GM21526 (cell line): Measurements from ENCODE around the gene TWF1.
"Not testable (repeated sequence)": the region's sequence is repeated elsewhere in the genome, so short reads cannot be mapped to it uniquely, and the experiment has no call there.

Experiments
- ATAC-seq: cut with Tn5 transposase; IDR thresholded peaks from one replicate; pipeline ENCODE4 v1.9.1; 2021; ENCODE audit warnings: moderate library complexity; ENCODE audit not compliant: unreplicated experiment, low FRiP score

The TWF1 gene

GRCh38 chr12:43806737-43807072 is 588 bp upstream of the TWF1 start:
- ATAC-seq: no peak

DNA sequence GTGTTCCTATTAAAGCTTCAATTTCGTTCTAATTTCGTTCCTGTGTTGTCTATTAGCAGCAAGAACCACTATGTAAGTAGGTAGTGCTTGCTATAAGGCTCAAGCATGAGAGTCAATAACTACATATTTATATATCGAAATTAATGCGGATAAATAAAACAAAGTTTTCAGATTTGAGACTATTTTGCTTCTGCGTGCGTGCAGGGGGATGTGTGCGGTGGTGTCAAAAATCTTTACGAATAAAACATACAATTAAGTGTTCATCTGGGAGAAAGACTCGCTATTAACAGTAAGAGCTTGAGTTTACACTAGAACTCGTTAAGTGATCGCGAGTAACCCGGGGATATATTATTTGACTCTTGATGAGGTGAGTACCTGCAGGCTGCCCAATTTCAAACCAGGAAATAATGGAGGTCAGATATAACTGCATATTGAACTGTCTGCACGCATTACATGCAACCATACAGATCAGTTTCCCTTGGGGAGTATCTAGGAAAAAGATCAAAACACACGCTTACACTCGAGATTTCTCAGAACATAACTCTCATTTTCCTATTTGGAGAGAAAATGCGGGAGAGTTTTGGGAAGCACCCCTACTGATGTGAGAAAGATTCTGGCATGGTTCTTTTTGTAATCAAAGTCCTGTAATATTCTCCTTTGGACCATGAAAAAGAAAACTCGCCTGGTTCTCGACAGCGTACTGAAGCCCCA is 813 bp downstream of the TWF1 start:
- no peak for ATAC-seq

DNA sequence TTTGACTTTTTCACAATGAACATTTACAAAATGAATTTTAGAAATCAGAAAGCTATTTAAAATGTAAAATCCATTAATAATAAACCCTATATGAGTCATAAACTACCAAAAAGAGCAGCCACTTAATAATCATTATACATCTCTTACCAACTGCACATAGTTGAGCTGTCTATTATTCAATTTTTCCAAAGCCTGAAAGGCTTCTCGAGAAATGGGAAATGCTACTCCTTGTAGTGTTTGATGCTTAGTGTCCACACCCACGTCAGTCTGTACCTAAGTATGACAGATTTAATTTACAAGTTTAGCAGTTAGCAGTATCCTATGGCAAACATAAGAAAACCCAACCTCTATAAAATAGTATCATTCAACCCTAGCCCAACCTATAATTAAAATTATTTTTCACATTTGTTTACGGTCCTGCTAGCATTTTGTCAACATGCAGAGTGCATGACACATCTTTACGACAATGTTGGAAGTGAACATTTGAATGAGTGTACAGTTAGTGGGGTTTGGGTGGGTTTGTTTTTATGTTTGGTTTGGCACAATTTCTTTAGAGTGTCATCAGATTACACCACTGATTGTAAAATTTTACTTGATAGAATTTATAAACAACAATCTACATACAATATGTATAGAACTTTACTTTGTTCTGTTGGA is 8.4 kb downstream of the TWF1 start:
- ATAC-seq: no peak

DNA sequence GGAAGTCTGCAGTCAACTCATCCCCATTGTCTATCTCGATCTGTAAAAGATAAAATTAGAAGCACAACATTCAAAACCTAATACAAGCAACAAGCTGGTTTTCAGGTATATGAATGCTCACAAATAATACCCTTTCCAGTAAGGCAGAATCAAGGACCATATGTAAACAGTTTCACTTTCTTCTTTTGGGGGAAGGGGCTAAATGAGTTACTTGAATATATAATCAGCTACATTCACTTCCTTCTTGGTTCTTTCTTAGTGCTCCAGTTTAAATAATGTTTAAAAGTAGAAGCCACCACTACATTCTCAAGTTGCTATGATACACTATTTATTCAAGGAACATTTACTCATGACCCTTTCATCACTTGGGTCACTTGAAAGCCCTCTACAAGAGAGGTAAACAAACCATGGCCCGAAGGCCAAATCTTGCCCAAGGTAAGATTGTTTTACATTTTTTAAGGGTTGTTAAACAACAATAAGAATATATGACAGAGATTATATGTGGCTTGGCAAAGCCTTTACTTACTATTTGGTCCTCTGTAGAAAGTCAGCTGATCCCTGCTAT is 10.3 kb downstream of the TWF1 start:
- ATAC-seq: no peak

- no peak for ATAC-seq
These were observed 16.2 kb downstream of the TWF1 start for GRCh38 chr12:43789941-43790340.

DNA sequence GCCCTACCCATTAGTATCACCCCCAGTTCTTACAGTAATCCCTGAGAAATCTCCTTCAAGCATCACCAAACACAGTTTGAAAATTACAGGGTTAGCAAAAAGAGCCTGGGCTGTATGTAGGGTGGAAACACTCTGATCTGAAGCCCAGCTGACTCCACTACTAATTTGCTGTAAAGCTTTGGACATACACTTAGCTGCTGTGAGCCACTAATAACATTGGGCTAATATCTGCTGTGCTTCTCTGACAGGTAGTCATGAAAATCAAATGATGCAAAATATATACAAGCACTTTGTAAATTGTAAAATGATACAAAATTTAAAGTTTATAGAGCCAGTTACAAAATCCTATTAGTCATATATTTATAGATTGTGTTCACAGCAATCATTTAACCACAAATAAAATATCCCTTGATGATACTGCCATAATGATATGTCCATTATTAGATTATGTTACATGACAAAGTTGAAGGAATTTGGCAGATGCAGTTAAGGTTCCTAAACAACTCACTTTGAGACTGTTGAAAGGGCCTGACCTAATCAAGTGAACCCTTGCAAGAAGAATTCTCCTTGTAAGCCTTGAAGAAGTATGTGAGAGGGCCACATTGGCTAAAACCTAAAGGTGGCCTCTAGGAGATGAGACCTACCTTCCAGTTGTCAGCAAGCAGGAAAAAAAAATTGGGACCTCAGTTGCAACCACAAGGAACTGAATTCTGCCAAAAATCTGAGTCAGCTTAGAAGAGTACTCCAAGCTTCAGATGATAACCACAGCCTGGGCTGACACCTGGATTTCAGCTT is 19.0 kb downstream of the TWF1 start:
- ATAC-seq: no peak

- ATAC-seq: no peak
These were observed 29.6 kb downstream of the TWF1 start for GRCh38 chr12:43776498-43776897.

- no peak for ATAC-seq
These were observed 39.8 kb downstream of the TWF1 start for GRCh38 chr12:43766291-43766690.

GRCh38 chr12:43764528-43764927 is 41.6 kb downstream of the TWF1 start:
- no peak for ATAC-seq

- ATAC-seq: no peak
These were observed 42.3 kb downstream of the TWF1 start for GRCh38 chr12:43763769-43764168.

GRCh38 chr12:43762596-43762995 is 43.5 kb downstream of the TWF1 start:
- ATAC-seq: no peak

DNA sequence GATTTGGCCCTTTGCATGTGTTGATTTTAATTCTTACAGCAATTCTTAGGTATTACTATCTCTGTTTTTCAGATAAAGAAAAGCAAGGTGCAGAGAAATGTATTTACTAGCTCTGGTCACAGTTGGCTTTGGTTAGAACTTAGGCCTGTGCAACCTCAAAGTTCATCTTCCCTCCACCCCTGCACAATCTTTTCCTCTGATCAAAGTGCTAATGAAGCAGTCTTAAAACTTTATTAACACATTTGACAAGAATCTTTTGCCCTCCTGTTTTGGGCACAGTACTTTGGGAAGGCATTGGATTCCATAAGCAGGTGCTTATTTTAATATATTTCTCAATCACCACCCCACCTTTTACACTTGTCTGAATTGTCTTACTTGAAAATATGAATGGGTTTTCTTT is 44.6 kb downstream of the TWF1 start:
- ATAC-seq: no peak

- ATAC-seq: no peak
These were observed 45.7 kb downstream of the TWF1 start for GRCh38 chr12:43760396-43760795.

DNA sequence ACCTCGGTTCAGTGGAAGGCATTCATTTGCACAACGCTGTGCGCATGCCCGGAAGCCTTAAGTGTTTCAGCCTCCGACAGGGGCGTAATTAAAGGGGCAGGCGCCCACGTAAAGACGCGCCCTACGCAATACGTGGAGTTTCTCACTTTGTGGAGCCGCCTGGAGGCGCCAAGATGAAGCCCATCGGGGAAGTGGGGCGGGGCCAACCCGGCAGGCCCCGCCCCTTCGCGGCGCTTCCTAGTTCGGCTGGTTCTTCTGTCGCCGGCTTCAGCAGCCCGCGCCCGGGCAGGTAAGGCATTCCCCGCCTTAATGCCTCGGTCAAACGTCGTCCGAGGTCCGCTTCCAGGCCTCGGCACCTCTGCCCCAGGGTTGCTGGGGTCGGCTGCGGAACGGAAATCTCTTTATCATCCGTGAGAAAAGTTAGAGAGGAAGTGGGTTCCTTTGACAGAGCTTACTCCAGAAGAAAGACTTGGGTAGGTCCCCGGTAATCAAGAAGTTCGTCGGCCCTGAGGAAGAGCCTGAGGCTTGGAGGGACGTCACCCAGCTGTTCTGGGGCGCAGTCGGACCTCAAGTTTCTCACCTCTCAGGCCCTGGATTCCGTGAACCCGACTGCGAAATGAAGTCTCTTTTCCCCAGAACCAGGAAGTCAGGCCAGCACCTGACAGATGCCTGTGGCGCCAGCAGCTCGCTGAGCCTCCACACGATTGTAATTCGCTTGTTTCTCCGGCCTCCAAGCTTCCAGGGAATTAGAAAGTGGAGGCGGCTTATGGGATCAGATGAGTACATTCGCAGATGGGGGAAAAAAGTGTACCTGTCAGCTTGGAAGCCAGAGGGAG is 47.2 kb downstream of the TWF1 start, which contains the start of the genes IRAK4 and PUS7L:
IRAK4 (plus strand) TSS at position 224 of the 836 bp plus-strand sequence. CDS start 9,161 bp downstream, outside the sequence.
PUS7L (minus strand) TSS at position 63 of the 836 bp plus-strand sequence. CDS start 3,545 bp downstream, outside the sequence.
- ATAC-seq: peak; percentile 97

DNA sequence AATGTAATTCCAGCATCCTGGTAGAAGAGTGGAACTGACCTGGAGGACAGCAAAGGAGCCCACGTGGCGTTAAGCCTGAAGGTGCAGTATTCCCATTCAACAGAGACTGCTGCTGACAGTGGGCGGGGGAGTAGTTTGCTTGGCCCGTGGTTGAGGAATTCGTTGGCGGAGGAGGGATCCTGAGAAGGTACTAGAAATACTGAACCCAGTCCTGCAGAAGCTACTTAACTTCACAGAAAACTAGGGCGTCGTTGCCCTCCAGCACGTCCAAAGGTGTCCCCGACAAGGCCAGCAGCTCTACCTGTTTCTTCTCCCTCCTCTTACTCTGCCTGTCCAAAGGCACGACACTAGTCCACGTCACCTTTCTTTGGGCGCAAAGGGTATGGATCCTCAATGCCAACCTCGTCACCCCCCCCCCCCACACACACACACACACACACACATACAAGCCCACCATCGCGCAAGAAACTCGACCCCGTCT is 47.8 kb downstream of the TWF1 start:
- ATAC-seq: peak; percentile 12

- no peak for ATAC-seq
These were observed 52.1 kb downstream of the TWF1 start for GRCh38 chr12:43754015-43754414.

DNA sequence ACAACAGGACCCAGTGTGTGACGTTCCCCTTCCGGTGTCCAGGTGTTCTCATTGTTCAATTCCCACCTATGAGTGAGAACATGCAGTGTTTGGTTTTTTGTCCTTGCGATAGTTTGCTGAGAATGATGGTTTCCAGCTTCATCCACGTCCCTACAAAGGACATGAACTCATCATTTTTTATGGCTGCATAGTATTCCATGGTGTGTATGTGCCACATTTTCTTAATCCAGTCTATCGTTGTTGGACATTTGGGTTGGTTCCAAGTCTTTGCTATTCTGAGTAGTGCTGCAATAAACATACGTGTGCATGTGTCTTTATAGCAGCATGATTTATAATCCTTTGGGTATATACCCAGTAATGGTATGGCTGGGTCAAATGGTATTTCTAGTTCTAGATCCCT is 54.8 kb downstream of the TWF1 start:
- not testable (repeated sequence) for ATAC-seq

DNA sequence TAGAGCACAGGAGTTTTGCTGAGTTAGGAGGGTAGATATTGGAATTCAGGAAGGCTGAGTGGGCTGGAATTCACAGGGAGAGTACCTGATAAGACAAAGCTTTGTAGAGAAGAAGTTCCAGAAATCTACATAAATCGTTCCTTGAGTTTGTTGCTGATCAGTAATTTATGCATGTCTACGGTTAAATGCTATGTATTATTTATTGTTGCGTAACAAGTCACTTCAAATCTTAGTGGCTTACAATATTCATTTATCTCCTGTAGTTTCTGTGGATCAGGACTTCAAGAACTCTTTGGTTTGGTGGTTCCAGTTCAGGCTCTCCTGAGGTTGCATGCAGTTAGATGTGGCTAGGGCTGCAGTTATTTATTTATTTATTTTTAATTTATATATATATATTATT is 55.3 kb downstream of the TWF1 start:
- ATAC-seq: no peak

DNA sequence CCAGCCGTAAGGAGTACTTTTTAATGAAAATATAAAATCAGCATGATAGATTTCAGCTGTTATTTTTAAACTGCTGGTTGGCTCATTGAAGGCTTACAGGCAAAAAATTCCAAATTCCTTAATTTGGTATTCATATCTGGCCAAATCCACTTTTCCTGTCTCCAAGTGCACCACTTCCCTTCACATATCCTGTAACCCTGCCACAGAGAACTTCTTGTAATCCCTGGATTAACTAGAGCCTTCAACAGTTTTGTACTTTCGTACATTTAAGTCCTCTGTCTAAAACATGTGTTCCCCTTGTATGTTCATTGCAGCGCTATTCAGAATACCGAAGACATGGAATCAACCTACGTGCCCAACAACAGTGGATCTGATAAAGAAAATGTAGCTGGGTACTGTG is 57.1 kb downstream of the TWF1 start:
- no peak for ATAC-seq

DNA sequence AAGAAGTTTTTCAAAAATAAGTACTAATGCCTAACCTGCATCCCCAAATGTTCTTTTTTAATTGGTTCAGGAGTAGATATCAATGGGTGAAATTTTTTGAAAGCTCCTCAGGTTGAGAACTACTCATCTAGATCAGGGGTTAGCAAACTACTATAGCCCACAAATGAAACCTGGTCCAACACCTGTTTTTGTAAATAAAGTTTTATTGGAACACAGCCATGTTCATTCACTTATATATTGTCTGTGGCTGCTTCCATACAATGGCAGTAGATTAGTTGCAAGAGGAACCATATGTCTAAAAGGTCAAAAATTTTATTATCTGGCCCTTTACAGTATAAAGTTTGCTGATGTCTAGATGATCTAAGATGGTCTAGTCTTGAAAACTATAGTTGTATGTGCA is 61.3 kb downstream of the TWF1 start:
- ATAC-seq: no peak
